ENCODE measurements around the gene SYNGR4.
"Not testable (repeated sequence)": the region's sequence is repeated elsewhere in the genome, so short reads cannot be mapped to it uniquely, and the experiment has no call there.

SYNGR4 gene

DNA sequence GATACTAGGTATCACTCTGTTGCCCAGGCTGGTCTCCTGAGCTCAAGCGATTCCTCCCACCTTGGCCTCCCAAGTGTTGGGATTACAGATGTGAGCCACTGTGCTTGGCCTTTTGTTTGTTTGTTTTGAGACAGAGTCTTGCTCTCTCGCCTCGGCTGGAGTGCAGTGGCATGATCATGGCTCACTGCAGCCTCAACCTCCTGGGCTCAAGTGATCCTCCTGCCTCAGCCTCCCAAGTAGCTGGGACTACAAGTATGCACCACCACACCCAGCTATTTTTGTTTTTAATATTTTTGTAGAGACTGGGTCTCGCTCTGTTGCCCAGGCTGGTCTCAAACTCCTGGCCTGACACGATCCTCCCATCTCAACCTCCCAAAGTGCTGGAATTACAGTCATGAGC is 7.6 kb downstream of the SYNGR4 start:
- not testable (repeated sequence) for DNase-seq

DNA sequence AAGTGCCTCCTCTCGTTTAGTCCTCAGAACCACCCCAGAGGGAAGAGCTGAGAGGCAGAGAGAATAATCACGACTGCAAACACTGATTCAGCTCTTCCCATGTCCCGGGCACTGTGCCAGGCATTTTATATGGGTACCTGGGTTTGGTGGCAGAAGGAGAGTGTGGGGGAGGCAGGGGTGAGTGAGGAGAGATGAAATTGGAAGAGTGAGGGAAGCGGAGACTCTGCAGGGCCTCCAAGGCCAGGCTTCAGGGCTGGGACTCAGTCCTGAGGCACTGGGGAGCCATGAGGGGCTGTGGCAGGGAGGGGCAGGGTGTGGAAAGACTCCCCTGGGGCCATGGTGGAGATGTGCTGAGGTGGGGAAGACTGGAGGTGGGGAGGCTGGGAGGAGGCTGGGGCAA is 8.7 kb downstream of the SYNGR4 start:
- DNase-seq = no peak

DNA sequence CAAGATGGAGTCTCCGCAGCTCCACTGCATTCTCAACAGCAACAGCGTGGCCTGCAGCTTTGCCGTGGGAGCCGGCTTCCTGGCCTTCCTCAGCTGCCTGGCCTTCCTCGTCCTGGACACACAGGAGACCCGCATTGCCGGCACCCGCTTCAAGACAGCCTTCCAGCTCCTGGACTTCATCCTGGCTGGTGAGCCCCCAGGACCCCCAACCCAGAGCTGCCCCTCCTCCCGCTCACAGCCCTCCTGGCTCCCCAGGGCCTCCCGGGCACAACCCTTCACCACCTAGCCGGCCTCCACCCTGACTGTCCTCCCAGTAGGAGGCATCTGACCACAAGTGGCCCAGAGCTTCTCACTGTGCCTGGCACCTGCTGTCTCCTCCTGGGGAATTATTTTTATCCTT is 9.4 kb downstream of the SYNGR4 start:
- no peak for DNase-seq

DNA sequence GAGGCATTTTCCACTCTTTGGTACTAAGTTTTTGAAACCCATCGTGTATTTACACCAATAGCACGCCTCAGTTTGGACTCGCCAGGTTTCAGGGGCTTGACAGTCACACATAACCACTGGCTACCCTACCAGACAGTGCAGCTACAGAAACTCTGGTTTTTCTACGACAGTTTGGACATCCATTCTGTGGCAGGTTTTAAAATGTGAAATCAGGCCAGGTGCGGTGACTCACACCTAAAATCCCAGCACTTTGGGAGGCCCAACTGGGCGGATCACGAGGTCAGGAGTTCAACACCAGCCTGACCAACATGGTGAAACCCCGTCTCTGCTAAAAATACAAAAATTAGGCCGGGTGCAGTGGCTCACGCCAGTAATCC is 14.0 kb downstream of the SYNGR4 start:
- DNase-seq = no peak

DNA sequence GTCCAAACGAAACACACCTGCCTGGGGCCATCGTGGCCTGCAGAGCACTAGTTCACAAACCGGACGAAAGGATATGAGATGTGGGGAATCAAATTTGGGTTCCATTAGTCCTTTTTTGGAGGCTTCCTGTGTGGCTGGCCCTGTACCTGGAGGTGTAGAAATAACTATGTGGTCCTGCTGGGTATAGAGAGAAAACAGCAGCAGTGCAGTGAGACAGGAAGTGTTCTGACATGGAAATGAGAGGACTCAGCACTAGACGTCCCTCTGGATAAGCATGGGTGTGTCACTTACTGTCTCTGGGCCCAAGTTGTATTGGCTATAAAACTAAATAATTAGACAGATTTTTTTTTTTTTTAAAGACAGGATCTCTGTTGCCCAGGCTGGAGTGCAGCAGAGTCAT is 14.9 kb downstream of the SYNGR4 start:
- DNase-seq = peak; percentile 23

DNA sequence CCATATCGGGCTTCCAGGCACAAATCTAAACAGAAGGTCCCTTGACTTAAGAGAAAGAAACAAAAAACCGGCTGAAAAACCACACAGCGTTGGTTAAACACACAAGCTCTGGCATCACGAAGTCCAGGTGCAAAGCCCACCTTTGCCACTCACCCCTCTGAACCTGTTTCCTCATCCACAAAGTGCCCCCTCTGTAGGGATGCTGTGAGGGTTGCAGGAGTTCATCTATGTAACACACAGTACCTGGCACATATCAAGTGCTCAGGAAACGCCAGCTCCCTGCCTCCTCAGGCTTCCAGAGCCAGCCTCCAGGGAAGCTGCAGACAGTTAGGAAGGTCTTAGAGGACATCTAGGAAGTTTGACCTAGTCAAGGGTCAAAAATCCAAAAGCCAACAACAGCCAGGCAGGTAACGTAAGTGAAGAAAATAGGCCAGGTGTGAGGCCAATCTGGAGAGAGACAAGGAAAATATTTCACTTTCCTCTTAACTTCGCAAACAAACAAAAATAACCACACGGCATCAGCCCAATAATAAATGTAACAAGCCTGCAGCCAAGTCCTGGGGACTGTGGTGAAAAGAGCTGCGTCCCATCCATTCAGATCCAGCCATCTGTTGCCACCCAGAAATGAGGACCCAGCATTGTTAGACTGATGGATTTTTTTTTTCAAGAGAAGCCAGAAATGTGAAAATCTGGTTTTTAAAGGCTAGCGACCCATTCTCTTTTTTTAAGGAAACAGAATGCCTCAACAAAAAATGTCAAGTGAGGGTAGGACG is 17.2 kb downstream of the SYNGR4 start:
- DNase-seq = no peak

DNA sequence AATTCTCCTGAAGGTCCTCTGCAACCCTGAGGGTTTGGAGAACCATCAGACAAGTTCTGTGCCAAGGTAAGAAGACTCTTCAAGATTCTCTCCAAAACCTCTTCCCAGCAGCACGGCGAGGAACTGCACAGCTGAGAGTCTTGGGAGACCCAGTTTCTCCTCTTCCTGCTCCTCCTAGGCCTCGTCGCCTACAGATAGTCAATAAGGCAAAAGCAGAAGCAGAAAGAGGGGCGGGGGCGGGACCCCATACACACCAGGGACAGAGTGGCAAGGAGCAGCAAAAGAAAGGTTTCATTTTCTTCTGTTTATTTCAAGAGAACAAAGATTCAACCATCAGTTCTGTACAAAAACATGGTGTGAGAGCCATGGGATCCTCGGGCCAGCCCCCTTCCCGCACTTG is 18.1 kb downstream of the SYNGR4 start:
- DNase-seq = no peak

DNA sequence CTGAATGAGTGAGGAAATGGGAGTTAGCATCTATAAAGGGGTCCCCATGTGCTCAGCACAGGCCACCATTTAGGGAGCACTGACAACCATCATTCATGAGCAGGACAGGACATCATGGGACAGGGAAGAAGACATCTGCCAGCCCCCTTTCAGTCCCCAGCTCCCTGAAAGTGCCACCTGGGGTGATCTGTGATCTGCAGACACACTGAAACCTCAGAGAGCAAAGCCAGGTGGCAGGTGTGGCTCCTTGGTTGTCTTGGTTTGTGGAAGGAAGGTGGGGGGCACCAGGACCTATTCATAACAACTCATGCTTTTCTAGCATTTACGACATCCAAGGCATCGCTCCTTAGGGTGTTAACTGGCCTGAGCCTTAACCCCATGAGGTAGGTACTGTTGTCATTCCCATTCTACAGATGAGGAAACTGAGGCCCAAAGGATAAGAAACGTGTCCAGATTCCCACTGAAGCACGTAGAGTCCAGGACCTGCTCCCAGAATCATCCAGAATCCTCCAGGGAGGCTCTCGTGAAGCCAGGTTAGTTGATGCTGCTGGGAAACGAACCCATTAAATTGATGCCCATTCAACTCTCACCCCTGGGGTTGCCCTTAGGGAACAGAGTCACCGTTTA is 21.4 kb downstream of the SYNGR4 start:
- DNase-seq = no peak

DNA sequence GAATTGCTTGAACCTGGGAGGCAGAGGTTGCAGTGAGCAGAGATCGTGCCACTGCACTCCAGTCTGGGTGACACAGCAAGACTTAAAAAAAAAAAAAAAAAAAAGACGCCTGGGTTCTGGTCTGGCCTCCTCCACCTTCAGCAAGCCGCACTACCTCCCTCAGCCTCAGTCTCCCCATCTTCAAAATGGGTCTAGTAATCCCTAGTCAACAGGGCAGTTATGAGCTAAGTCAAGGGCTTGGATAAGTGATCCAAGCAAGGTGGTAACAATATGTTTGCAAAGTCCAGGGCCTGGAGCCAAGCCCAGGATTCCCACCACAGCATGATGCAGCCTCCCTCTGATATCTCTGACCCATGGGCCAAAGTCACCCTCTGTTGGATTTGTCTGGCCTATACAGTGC is 22.8 kb downstream of the SYNGR4 start:
- no peak for DNase-seq

DNA sequence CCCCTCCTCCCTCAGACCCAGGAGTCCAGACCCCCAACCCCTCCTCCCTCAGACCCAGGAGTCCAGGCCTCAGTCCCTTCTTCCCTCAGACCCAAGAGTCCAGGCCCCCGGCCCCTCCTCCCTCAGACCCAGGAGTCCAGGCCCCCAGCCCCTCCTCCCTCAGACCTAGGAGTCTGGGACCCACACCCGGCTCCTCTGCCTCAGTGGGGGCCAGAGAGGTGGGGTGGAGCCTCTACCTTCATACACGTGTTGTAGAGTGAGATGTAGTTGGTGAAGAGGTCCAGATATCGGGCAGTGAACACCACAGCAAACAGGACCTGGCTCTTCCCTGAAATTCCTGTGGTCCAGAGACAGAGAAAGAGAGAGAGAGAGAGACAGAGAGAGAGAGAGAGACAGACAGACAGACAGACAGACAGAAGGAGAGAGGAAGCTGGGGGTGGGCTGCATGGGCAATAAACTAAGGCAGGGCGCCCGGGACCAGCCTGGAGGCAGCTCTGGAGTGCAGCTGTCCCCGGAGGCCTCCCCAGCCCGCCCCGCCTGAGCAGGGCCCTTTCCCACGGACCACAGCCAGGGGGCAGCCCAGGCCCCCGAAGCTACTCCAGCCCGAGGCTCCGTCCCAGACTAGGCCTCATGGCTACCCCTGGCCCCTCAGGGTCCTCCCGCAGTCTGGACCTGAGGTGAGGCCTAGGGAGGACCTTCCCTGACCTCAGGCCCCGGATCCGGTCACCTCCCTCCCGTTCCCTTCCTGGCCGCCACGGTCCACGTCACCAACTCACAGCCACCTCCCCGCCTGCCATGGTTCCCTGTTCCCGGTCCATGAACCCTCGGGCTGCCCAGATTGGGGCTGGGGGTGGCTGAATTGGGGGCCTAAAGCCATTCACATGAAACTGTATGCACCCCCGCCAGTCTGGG is 26.3 kb downstream of the SYNGR4 start:
- peak; percentile 67 for DNase-seq

DNA sequence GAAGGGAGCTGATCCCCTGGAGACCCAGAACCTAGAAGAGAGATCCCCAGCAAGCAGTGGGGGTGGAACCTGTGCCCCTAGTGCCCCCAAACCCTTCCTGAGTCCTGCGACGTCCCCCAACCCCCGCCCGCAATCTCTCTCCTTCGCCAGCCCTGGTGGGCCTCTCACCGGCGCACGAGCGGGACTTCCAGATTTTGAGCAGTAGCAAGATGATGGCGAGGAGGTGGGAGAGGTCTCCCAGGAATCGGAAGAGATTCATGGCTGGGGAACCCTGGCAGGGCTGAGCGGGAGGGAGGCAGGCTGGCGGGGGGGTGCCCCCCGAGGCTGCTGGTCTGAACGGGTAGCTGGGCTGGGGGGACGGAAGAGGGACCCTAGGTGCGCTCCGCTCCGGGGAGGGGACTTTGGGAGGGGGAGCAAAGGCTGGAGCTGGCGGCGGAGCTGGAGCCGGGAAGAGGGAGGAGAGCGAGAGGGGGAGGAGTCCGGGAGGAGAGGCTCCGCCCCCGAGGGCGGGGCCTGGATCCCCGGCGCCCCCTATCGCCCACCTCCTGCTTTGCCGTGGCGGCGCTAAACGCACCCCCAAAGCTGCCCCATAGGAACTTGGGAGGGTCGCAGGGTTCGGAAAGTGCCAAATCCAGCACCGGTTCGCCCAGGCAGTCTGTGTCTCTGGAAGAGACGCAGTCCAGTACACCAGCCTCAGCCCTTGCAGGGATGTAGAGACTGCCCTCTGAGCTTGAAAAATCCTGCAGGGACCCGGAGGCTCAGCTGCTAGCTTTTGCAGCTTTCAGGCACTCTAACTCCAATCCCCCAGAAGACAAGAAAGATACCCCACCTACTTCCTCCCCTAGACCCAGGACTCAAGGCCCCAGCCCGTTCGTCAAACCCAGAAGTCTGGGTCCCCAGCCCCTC is 27.2 kb downstream of the SYNGR4 start, which contains the start of gene KDELR1:
TSS of gene KDELR1 (minus strand) at position 452 of the 906 bp plus-strand sequence. CDS start at position 259, 193 bp downstream.
- peak; percentile 64 for DNase-seq

DNA sequence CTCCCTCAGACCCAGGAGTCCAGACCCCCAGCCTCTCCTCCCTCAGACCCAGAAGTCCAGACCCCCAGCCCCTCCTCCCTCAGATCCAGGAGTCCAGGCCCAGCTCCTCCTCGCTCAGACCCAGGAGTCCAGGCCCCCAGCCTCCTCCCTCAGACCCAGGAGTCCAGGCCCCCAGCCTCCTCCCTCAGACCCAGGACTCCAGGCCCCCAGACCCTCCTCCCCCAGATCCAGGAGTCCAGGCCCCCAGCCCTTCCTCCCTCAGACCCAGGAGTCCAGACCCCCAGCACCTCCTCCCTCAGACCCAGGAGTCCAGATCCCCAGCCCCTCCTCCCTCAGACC is 27.8 kb downstream of the SYNGR4 start:
- DNase-seq = not testable (repeated sequence)

DNA sequence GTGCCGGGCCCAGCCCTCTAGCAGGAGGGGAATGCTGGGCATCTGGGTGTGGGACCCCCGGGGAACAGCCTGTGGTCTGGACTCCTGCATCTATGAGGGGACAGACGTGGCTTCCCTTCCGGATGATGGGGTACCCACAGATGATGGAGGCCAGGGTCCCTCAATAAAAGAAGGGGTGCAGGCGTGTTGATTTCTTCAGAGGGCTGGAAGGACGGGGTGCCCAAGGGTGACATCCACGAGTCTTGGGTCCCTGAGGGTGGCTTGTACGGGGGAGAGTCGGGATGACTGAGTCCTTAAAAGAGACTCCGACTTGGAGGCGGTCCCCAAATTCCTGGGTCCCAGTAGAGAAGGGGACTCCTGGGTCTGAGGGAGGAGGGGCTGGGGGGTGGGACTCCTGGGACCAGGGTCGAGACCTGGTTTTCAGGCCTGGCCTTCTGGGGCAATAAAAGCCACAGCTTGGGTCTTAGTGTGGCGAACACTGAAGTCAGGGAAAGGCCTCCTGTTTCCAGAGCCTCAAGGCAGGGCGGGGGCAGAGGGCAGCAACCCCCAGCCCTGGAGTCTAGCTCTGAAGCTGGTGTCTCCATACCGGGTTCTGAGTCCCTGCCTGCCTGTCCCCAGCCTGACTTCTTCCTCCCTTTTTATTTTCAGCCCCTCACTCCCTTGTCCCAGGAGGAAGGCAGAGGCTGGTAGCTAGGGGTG is 28.8 kb downstream of the SYNGR4 start:
- no peak for DNase-seq

DNA sequence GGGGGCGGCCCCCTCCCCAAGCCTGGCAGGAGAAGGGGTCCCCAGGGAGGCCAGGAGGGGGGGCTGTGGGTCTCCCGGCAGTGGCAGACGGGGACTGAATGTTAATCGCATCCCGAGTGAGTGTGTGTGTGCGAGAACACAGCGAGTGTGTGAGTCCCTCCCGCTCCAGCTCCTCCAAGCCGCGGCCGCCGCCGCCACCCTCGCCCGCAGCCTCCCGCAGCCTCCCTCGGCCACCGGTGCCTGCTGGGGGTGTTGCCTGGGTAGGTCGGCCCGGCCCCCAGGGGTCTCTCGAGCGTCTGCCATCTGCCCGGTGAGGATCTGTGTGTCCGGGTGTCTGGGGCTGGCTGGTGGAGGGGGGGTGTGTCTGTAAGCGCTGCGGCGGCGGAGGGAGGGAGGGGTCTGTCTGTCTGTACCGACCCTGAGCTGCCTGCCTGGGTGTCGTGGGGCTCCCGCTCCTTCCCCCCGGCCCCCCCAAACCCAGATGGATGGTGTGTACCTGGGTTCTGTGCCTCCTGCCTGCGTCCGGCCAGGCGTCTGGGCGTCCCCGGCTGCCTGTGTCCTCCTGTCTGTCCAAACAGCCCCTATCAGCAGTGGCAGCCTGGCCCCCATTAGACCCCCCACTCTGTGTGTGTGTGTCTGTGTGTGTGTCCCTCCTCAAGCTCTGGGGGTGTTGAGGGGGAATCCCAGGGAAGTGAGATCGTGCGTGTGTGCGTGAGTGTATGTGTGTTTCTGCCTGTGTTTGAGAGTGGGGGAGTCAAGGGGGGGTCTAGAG is 29.6 kb downstream of the SYNGR4 start, which contains the start of gene GRIN2D:
TSS of gene GRIN2D (plus strand) at position 110 of the 772 bp plus-strand sequence. CDS start 4,725 bp downstream, outside the sequence.
- DNase-seq = no peak

DNA sequence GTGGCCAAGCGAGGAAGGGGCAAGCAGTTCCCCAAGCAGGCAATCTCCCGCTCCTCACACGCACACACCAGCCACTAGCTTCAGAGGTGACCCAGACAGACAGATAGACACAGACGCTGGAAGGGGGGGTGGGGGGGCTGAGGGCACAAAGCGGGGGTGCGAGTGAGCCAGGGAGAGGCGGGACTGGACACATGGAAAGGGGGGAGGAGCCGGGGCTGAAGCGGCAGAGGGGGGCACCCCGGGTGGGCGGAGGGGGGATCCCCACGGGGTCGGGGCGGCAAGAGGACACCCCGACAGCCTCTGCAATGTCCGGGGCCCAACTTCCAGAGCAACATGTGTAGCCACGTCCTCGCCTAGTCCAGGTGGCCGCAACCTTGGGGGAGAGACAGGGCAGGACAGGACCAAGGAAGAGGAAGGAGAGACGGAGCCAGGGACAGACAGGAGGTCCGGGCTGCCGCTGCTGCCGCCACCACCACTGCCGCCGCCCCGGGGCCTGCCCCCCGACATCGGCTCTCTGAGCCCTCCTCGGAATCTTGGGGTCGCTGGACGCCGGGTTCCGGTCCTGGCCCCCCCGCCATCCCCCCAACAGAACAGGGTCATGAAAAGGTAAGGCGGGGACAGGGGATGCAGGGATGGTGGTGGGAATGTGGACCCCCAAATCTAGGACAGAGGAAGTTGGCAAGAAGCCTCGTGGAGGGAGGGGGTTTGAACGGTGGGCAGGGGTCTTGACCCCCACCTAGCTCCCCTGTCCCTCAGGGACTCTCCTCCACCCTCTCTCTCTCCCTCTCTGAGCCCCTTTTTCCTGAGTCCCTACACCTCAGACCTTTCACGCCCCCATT is 30.4 kb downstream of the SYNGR4 start:
- DNase-seq = no peak

DNA sequence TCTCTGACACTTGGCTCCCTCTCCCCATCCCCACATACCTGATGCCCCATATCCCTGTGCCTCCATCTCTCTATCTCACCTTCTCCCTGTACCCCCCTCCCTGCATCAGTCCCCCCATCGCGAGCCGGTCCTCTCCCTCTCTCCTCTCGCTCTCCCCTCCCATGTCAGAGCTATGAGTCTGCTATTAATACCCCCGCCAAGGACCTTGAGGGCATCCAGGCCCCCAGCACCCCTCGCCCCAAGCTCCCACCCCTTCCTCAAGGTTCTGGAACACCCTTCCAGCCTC is 30.9 kb downstream of the SYNGR4 start:
- DNase-seq = no peak

DNA sequence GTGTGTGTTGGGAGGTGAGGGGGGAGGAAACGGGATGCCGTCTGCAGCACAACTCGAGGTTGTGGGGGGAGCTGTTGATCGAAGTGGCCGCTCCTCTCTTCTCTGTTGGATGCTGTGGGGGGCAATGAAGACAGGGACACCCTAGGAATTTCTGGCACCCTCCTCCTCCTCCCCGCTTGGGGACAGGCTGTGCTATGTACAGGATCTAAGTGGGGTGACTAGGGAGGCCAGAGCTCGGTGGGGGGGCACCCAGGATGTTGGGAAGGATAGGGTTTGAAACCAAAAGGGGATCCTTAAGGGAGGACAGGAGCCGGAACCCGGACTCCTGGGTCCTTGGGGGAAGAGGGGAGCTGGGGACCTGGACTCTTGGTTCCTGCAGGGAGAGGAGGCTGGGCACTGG is 31.3 kb downstream of the SYNGR4 start:
- no peak for DNase-seq

DNA sequence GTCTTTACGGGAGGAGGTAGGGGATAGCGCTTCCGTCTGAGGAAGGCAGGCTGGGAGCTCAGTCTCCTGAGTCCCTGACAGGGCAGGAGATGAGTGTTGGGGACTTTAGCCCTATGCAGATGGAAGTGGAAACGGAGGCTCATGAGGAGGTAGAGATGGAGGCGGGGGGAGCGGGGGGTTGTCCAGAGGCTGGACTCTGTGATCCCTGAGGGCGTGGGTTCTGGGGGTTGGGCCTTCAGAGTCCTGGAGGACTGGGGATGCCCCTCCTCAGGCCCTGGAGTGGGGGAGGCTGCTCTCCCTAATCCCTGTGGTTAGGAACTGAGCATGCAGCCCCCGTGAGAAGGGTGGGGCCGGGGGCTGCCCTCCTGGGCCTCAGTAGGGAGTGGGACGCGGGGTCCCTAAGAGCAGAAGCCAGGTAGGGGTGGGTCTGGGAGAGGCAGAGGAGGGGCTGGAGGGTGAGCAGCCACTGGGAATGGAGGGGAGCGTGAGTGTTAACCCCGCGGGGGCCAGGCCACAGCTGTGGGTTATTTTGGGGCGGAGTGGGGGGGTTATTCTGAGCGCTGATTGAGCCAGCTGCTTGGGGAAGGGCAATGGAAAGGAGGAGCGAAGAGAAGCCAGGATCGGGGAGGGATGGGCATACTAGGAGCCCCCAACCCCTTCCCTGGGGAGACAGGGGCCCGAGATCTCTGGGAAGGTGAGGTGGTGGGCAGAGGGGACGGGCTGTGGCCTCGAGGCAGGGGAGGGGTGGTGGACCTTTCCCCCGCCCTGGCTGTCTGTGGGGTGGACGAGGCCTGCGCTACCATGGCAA is 32.1 kb downstream of the SYNGR4 start:
- no peak for DNase-seq

DNA sequence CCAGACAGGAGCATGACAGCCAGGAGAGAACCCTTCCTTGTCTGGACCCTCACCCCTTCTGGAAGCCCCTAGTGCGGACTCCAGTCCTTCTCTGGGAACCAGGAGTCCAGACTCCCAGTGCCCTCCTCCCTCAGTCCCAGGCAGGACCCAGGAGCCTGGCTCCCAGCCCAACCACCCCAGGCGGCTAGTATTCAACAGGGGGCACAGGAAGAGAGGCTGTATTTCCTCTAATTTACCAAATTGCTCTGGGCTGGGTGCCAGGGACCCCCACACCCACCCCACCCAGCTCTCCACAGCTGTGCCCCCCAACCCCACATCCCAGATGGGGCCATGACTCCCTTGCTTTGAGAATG is 32.6 kb downstream of the SYNGR4 start:
- no peak for DNase-seq
